GM18520 (cell line): ENCODE measurements around the gene NUDT19.
"Not testable (repeated sequence)": the region's sequence is repeated elsewhere in the genome, so short reads cannot be mapped to it uniquely, and the experiment has no call there.

Experiments used
- ATAC-seq: cut with Tn5 transposase; IDR thresholded peaks from one replicate; pipeline ENCODE4 v1.9.1; 2021; ENCODE audit not compliant: unreplicated experiment

NUDT19 gene

DNA sequence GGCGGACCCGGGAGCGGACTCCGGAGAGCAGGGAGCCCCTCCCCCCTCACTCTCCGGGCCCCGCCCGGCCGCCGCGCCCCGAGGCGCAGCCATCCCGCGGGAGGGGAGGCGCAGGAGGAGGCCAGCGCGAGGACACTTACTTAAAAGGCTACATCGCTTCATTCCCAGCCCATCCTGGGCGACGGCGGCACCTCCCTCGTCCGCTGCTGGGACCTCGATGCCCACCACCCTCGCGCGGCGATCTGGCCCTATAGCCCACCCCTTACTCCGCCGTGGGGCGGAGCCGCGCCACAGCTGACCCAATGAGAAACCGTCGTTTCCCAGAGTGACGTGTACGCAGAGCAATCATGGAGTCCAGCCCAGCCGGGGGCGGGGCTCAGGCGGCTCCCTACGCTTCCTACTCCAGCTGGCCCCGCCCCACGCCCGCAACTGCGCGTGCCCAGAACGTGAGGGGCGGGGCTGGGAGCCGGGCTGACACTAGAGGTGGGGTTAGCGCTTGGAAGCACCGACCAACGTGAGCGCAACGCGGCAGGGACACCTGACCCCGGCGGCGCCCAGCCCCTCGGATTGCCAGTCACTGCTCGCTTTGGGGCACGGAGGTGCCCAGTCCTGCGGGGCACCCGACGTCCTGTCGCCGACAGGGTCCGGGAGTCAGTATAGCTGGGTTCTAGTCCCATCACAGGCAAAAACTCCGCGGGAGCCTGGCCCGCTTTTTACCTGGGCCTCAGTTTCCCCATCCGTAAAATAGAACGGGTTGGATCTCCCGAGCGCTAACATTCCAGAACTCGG is 16.5 kb upstream of the NUDT19 start, which contains the start of gene ANKRD27:
ANKRD27 (minus strand) TSS at position 250 of the 789 bp plus-strand sequence. CDS start 16,165 bp downstream, outside the sequence.
- peak; percentile 96 for ATAC-seq

DNA sequence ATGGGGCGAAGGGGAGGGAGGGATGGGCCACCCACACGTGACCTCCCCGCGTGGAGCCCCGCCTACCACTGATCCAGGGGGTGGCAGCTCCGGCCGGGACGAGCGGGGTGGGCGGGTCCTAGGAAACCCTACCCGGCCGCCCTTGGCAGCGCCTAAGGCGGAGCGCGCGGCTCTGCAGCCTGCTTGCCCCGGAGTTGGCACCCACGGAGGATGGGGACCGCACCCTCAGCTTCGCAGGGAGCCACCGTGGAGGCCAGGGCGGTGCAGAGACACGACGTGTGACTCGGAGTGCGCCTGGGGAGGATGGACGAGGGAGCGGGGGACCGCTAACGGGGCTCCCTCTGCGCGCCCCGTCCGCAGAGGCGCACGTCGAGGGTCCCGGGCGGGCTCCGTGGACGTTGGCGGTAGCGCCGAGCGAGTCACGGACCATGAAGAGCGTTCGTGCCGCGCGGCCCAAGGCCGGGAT is 15.9 kb upstream of the NUDT19 start, which contains the start of gene RGS9BP:
RGS9BP (plus strand) TSS at position 129 of the 466 bp plus-strand sequence. CDS start 416 bp downstream, outside the sequence.
- no peak for ATAC-seq

GRCh38 chr19:32676186-32676894 is 15.3 kb upstream of the NUDT19 start:
- no peak for ATAC-seq

GRCh38 chr19:32676895-32677359 is 14.7 kb upstream of the NUDT19 start:
- ATAC-seq, result no peak

DNA sequence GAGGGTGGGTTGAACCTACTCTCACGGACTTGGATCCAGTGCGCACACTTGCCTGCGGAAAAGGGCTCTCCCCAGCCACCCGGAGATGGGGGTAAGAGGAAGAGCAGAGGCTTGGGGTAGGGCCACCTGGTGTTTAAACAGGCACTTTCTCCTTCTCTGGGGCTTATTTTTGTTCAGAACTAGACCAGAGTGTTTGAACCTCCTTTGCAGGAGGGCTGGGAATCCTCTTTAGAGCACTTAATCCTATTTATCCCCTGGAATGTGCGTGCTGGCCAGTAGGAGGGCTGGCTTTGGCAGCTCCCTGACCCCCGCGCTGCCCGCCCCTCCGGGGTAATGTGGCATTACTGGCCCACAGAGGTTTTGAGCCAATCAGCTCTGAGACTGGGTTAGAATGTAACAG is 14.0 kb upstream of the NUDT19 start:
- no peak for ATAC-seq

GRCh38 chr19:32680986-32681385 is 10.6 kb upstream of the NUDT19 start:
- ATAC-seq, result no peak

DNA sequence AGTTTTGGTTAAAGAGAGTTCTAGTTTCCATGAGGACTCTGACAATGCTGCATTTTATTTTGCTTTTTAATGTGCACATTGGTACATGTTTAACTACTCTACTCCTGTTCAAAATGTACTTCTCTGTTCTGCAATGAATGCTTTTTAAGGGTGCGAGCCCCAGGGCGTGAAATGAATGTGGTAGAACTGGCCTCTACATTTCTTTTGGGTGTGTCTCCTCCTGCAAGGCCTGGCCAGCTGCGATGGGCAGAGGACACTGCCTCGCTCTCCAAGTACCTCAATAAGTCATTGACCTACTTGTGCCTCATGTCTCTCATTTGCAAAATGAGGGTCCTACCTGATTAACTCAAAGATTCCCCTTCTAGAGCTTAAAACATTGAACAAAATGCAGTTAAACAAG is 9.3 kb upstream of the NUDT19 start:
- no peak for ATAC-seq

DNA sequence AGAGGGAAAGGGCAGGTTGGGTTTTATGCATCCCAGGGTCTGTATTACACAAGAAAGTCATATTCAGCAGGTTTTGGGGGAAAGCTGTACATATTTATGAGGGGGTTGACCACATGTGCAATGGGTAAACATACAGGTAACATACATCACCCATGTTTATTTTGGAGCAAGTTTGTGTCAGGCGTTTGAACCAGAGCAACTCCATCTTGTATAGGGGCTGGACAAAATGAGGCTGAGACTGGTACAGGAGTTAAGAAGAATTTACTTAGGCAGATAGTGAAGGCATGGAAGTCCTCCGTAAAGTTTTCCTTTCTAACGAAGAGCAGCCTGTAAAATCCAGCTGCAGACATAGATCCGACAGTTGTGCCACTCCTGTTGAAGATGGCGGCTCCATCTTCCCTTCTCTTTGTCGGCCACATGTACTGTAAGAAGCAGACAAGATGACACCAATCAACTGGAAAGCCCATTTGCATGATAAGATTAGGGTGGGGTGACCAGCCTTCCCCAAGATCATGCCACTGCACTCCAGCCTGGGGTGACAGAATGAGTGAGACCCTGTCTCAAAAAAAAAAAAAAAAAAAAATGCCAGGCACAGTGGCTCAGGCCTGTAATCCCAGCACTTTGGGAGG is 4.7 kb upstream of the NUDT19 start:
- ATAC-seq, result no peak

- no peak for ATAC-seq
These were observed 3.9 kb upstream of the NUDT19 start for GRCh38 chr19:32687681-32688080.

- ATAC-seq, result no peak
These were observed 3.3 kb upstream of the NUDT19 start for GRCh38 chr19:32688311-32688710.

DNA sequence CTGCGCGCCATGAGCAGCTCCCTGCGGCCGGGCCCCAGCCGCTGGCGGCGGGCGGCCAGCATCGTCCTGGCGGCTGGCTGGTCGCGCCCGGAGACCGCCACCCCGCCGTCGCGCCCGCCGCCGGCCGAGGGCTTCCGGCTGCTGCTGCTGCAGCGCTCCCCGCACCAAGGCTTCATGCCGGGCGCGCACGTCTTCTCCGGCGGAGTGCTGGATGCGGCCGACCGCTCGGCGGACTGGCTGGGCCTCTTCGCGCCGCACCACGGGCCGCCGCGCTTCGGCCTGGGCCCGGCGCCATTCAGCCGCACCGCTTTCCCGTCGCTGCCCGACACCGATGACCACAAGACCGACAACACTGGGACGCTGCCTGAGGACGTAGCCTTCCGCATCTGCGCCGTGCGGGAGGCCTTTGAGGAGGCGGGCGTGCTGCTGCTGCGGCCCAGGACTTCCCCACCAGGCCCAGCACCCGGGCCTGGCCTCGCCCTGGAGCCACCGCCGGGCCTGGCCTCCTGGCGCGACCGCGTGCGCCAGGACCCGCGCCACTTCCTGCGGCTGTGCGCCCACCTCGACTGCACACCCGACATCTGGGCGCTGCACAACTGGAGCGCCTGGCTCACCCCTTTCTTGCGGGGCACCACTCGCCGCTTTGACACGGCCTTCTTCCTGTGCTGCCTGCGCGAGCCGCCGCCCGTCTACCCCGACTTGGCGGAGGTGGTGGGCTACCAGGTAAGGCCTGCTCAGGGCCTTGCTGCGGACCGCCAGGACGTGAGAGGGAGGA is 518 bp downstream of the NUDT19 start:
- peak; percentile 46 for ATAC-seq

DNA sequence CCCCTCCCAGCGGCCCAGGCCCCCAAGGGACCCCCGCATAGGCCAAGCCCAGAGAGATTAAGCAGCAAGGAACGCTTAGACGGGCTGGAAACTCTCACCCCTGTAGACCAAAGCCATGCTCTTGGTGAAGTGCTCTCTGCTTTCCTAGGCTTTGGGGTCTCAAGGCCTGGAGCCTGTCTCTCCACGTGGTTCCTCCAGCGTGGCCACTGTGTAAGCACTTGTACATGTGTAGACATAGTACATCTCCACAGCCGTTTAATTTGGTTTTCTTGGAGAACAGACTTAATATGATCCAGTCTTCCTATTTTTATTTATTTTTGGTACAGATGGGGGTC is 1.1 kb downstream of the NUDT19 start:
- ATAC-seq, result no peak

GRCh38 chr19:32693151-32694108 is 1.8 kb downstream of the NUDT19 start:
- not testable (repeated sequence) for ATAC-seq

GRCh38 chr19:32694316-32694715 is 2.7 kb downstream of the NUDT19 start:
- not testable (repeated sequence) for ATAC-seq

GRCh38 chr19:32694851-32695250 is 3.2 kb downstream of the NUDT19 start:
- ATAC-seq, result not testable (repeated sequence)

DNA sequence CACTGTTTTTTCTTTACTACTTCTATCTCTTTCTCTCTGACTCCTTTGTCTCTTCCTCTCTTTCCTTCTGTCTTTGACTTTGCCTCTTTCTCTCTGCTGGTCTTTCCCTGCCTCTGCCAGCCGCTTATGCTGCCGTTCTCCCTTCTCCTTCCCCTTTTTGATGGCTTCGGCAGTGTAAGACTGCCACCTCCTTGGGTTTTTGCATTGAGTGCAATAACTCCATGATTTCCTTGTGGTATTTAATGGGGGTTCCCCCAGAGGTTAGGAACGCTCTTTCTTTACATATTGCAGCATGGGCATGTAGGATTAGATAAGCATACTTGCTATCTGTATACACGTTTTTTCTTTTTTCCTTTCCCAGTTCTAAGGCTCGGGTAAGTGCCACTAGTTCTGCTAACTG is 3.9 kb downstream of the NUDT19 start:
- ATAC-seq, result not testable (repeated sequence)

DNA sequence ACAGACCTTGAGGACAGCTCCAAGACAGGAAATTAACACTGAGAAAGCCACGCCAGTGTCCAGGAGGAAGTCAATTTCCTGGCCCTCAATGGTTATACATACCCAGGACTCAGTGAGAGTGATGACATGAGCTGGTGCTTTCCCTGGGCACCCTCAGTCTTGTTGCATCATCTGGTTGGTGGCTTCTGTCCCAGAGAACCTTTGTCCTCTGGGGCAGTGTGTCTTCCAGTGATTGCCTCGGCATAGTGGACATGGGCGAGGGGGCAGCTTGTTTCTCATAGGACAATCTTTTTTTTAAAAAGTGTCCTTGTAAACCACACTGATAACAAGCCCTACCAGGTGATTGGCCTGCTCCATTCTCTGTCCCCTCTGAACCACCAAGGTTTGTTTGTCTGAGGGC is 5.2 kb downstream of the NUDT19 start:
- ATAC-seq, result not testable (repeated sequence)

- not testable (repeated sequence) for ATAC-seq
These were observed 8.5 kb downstream of the NUDT19 start for GRCh38 chr19:32700129-32700528.

- ATAC-seq, result no peak
These were observed 10.4 kb downstream of the NUDT19 start for GRCh38 chr19:32702010-32702409.

DNA sequence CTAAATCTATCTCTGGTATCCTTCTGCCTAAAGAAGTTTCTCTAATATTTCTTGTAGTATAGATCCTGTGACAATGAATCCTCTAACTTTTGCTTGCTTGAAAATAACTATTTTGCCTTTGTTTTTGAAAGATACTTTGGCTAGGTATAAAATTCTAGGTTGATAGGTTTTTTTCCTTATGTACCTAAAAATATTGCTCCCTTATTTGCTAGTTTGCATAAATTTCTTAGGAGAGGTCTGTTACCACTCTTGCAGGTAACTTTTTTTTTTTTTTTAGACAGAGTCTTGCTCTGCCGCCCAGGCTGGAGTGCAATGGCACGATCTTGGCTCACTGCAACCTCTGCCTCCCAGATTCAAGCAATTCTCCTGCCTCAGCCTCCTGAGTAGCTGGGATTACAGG is 12.4 kb downstream of the NUDT19 start:
- ATAC-seq, result not testable (repeated sequence)
